B cell (primary cell): Measurements from ENCODE around the gene TADA3. TPM values are rescaled to one million over a fixed set of nuclear protein-coding genes. Genes with fewer than 3 reads are reported as not detected.

Experiments used
- ATAC-seq: fragments of 200-7000 bp; cut with Tn5 transposase; one replicate; pipeline ENCODE4 v1.10.0; 2021; ENCODE audit warnings: low read depth, mild to moderate bottlenecking, moderate number of reproducible peaks, moderate library complexity
- CTCF ChIA-PET: fragments of 350-600 bp; sonication (Branson Sonifier 250); formaldehyde crosslinking; loops from one replicate; lab custom pipeline; 2021; ENCODE audit warnings: antibody characterized with exemption, inconsistent platforms; lab: Charles Lee
- POLR2A ChIA-PET: fragments of 350-600 bp; sonication (Branson Sonifier 250); formaldehyde crosslinking; loops from one replicate; lab custom pipeline; 2021; ENCODE audit warnings: antibody characterized with exemption; lab: Charles Lee
- DNase-seq: peaks from one replicate; pipeline ENCODE4 v3.0.0; 2013
- H2AFZ ChIP-seq: 2 replicates; pipeline ENCODE4 v1.6.1; 2012; ENCODE audit warnings: mild to moderate bottlenecking, low read depth, low read length; ENCODE audit not compliant: insufficient read depth, poor library complexity, severe bottlenecking
- H3K27ac ChIP-seq, 2 donors: 1 replicate in 1 of 2; 2 replicates in 1 of 2; pipeline ENCODE4 v1.5.1; 2012 to 2013; ENCODE audit warnings: low read length in 2 of 2, mild to moderate bottlenecking in 2 of 2, moderate library complexity in 1 of 2
- H3K27me3 ChIP-seq, 4 experiments: fragments of 200-600 bp in 1 of 4; sonication (generic) in 1 of 4; replicated peaks in 1 of 4; 1 replicate in 2 of 4; 2 replicates in 2 of 4; pipeline versions ENCODE4 v1.6.1 to v1.7.0; 2013 to 2016; ENCODE audit warnings: low read length in 3 of 4, mild to moderate bottlenecking in 2 of 4, mixed read lengths in 1 of 4, moderate library complexity in 1 of 4; ENCODE audit not compliant: insufficient read depth in 4 of 4, control insufficient read depth in 3 of 4; ENCODE audit errors: control extremely low read depth in 1 of 4
- H3K36me3 ChIP-seq, 2 experiments: replicated peaks in 1 of 2; 1 replicate in 1 of 2; 2 replicates in 1 of 2; pipeline versions ENCODE4 v1.6.1 to v1.7.1; 2013; ENCODE audit warnings: low read length in 1 of 2; ENCODE audit not compliant: insufficient read depth in 2 of 2, control insufficient read depth in 1 of 2; ENCODE audit errors: control extremely low read depth in 1 of 2, extremely low read depth in 1 of 2
- H3K4me1 ChIP-seq, 2 donors: fragments of 200-600 bp in 1 of 2; sonication (generic) in 1 of 2; 1 replicate in 1 of 2; 2 replicates in 1 of 2; pipeline versions ENCODE4 v1.5.1 to v1.6.1; 2013 to 2017; ENCODE audit warnings: low read length in 2 of 2; ENCODE audit not compliant: control insufficient read depth in 2 of 2, insufficient read depth in 2 of 2
- H3K4me2 ChIP-seq: replicated peaks from 2 replicates; pipeline ENCODE3; 2012; ENCODE audit warnings: mild to moderate bottlenecking, low read depth, low read length; ENCODE audit not compliant: poor library complexity, severe bottlenecking
- H3K4me3 ChIP-seq, 5 experiments: fragments of 200-600 bp in 1 of 5; sonication (generic) in 1 of 5; 1 replicate in 3 of 5; 2 replicates in 2 of 5; pipeline versions ENCODE4 v1.5.1 to v1.7.0; 2011 to 2016; ENCODE audit warnings: low read length in 4 of 5, mild to moderate bottlenecking in 4 of 5, low read depth in 2 of 5, control low read depth in 1 of 5, moderate library complexity in 1 of 5; ENCODE audit not compliant: insufficient read depth in 1 of 5; ENCODE audit errors: control extremely low read depth in 1 of 5, extremely low read depth in 1 of 5
- H3K79me2 ChIP-seq: fragments of 200-600 bp; sonication (generic); one replicate; pipeline ENCODE4 v1.6.0; 2016; ENCODE audit warnings: low read length; ENCODE audit not compliant: control insufficient read depth, insufficient read depth
- H3K9ac ChIP-seq: fragments of 200-600 bp; sonication (generic); 2 replicates; pipeline ENCODE4 v1.6.1; 2017; ENCODE audit warnings: mild to moderate bottlenecking, low read length, moderate library complexity
- H3K9me3 ChIP-seq, 3 donors: one replicate each; pipeline versions ENCODE4 v1.6.1 to v1.7.1; 2013; ENCODE audit warnings: low read length in 2 of 3; ENCODE audit not compliant: control insufficient read depth in 2 of 3, insufficient read depth in 1 of 3; ENCODE audit errors: control extremely low read depth in 1 of 3
- H4K20me1 ChIP-seq: 2 replicates; pipeline ENCODE4 v1.6.0; 2012; ENCODE audit warnings: mild to moderate bottlenecking, low read length; ENCODE audit not compliant: insufficient read depth, control insufficient read depth, poor library complexity, severe bottlenecking
- H3K27ac Mint-ChIP-seq: one replicate; pipeline ENCODE4 v1.8.0; 2021; ENCODE audit warnings: mixed read lengths
- H3K27me3 Mint-ChIP-seq: one replicate; pipeline ENCODE4 v1.8.0; 2021; ENCODE audit warnings: mixed read lengths
- H3K4me1 Mint-ChIP-seq: one replicate; pipeline ENCODE4 v1.8.0; 2021; ENCODE audit warnings: mixed read lengths
- H3K4me3 Mint-ChIP-seq: one replicate; pipeline ENCODE4 v1.8.0; 2021; ENCODE audit warnings: mixed read lengths
- H3K9me3 Mint-ChIP-seq: one replicate; pipeline ENCODE4 v1.8.0; 2022; ENCODE audit warnings: mixed read lengths; ENCODE audit not compliant: insufficient read depth
- CTCF ChIP-seq: fragments of 200-600 bp; IDR thresholded peaks from one replicate; pipeline ENCODE4 v1.8.0; 2022; ENCODE audit warnings: antibody characterized with exemption, mild to moderate bottlenecking
- EZH2 ChIP-seq: IDR thresholded peaks from 2 replicates; pipeline ENCODE4 v1.6.1; 2012; ENCODE audit warnings: borderline replicate concordance, low read depth, mild to moderate bottlenecking, moderate library complexity, low read length; ENCODE audit not compliant: insufficient read depth, poor library complexity, severe bottlenecking
- WGBS: methylation state at CpG from one replicate; pipeline ENCODE4 v1.1.5; 2013; ENCODE audit warnings: missing lambda C conversion rate; ENCODE audit not compliant: insufficient coverage; 5-methylcytosine and 5-hydroxymethylcytosine counted together
- intact Hi-C: fragments of 100-400 bp; cut with micrococcal nuclease; formaldehyde crosslinking; loops from one replicate; pipeline ENCODE4 v1.10.0; 2022
- polyA plus RNA-seq: library from polyadenylated mRNA; depleted of rRNA; stranded (reverse); fragments of >200 nt; gene quantifications from 2 replicates; pipeline ENCODE4 v1.2.3, GENCODE V29; 2012
- total RNA-seq, 2 donors: library from RNA; stranded (reverse); fragments of 120-200 nt in 1 of 2; gene quantifications; 1 replicate in 1 of 2; 2 replicates in 1 of 2; pipeline versions ENCODE4 v1.2.3 to v1.2.4, GENCODE V29; 2013 to 2022

Gene TADA3
- total and polyA plus RNA-seq, 2 donors (not counting 1 experiment from before 2014, with no cell fraction given) = 45.4 to 45.6 TPM

GRCh38 chr3:9784965-9785364 is 7.3 kb downstream of the TADA3 start:
- no peaks in the 10 kb centered on the region for H3K9me3 ChIP-seq
- peaks cover 33% of the 10 kb centered on the region for H3K4me1 Mint-ChIP-seq

More at GRCh38 chr3:9784965-9785364, 7.3 kb downstream of the TADA3 start:
- Histone ChIP-seq H2AFZ (no peak overlapping the region), H3K27me3 (no peaks in the 10 kb centered on the region), H3K4me2 (no peak overlapping the region), H4K20me1 (no peaks in the 10 kb centered on the region), H3K4me1 (peaks cover 28 to 30% of the 10 kb centered on the region in 2 donors), H3K79me2 (peaks cover 19% of the 10 kb centered on the region), H3K9ac (no peak overlapping the region), H3K4me3 (no peak overlapping the region), H3K27ac (no peak overlapping the region), H3K36me3 (peaks cover 2 to 57% of the 10 kb centered on the region in 2 experiments)
- H3K9me3 Mint-ChIP-seq = no peaks in the 10 kb centered on the region
- H3K27ac Mint-ChIP-seq = no peak overlapping the region
- WGBS = 100% methylated on average over 1 of the region's 4 CpGs
- no peaks in the 10 kb centered on the region for H3K27me3 Mint-ChIP-seq
- DNase-seq = no peak
- TF ChIP-seq CTCF = no peak
- TF ChIP-seq EZH2 = no peak
- ChIA-PET CTCF (interaction anchor here (1.2 kb wide), 1 partner anchor 148 kb away, joined by 3 read pairs; no protein-coding TSS in a partner anchor), POLR2A (interaction anchor here (0.6 kb wide), 1 partner anchor 23 kb away, joined by 3 read pairs; no protein-coding TSS in a partner anchor)
- no peak overlapping the region for H3K4me3 Mint-ChIP-seq
- no peak for ATAC-seq
- intact Hi-C loops = loop anchor here (5.0 kb wide), 1 partner anchor 242 kb away; the partner anchor contains the start of gene FANCD2
